Measurements from ENCODE around the gene MORC2.

MORC2 gene

DNA sequence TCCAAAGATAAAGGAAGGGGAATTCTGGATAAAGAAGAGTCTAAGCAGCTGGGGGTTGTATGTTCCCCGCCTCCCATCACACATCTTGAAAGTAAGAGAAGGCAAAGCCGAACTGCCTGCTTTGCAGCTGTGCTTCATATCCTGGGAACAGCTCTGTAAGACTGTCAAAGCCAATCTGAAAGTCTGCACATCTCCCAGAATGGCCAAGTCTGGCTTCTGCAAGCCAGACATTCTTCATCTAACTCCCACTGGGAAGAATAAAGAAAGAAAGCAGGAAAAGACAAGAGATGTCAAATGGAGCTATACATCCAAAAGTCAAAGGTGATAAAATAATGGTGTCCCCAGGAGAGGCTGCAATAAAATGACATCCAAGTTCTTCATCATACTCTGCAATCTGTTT lies 15.4 kb downstream of the MORC2 start:
- no peak for TF ChIP-seq CTCF (conservative IDR thresholded peaks at IDR 0.05; ENCODE audit: low read depth, low read length)
- DNase-seq (ENCODE audit: low read depth) = no peak
- no peak overlapping the region for H3K4me3 ChIP-seq (ENCODE audit: low read length)

- DNase-seq (ENCODE audit: low read depth) = no peak
These were observed 18.5 kb downstream of the MORC2 start for GRCh38 chr22:30949934-30950660.

GRCh38 chr22:30948930-30949342 lies 19.6 kb downstream of the MORC2 start:
- no peak for TF ChIP-seq CTCF (conservative IDR thresholded peaks at IDR 0.05; ENCODE audit: low read depth, low read length)
- H3K4me3 ChIP-seq (ENCODE audit: low read length) = no peak overlapping the region
- no peak for DNase-seq (ENCODE audit: low read depth)

More at GRCh38 chr22:30949934-30950660, 18.5 kb downstream of the MORC2 start:
- no peak overlapping the region for H3K4me3 ChIP-seq (ENCODE audit: low read length)
- peak; percentile 26 for TF ChIP-seq CTCF (conservative IDR thresholded peaks at IDR 0.05; ENCODE audit: low read depth, low read length)

GRCh38 chr22:30947816-30948454 lies 20.6 kb downstream of the MORC2 start:
- peak; percentile 13 for DNase-seq (ENCODE audit: low read depth)
- no peak overlapping the region for H3K4me3 ChIP-seq (ENCODE audit: low read length)
- TF ChIP-seq CTCF (conservative IDR thresholded peaks at IDR 0.05; ENCODE audit: low read depth, low read length) = peak; percentile 68

- TF ChIP-seq CTCF (conservative IDR thresholded peaks at IDR 0.05; ENCODE audit: low read depth, low read length) = peak; percentile 3
- H3K4me3 ChIP-seq (ENCODE audit: low read length) = no peak overlapping the region
- no peak for DNase-seq (ENCODE audit: low read depth)
These were observed 21.3 kb downstream of the MORC2 start for GRCh38 chr22:30947173-30947815.

DNA sequence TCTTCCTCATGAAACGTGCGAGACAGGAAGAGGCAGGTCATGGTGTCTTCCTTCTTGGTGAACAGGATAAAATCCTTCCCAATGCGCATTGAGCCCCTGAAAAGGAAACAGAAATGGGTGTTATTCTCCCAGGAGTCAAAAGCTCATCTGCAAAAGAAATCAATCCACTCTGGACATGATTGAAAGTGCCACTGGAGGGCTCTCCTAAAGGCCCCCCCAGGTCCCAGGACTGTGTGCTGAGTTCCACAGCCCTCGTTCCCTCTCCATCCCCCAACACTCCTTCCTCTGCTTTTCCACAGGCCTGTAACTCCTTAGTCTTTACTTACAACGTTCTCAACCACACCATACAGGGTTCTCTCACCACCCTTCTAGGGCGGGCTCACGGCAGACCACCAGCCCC lies 22.2 kb downstream of the MORC2 start:
- no peak overlapping the region for H3K4me3 ChIP-seq (ENCODE audit: low read length)
- no peak for DNase-seq (ENCODE audit: low read depth)
- no peak for TF ChIP-seq CTCF (conservative IDR thresholded peaks at IDR 0.05; ENCODE audit: low read depth, low read length)
